ENCODE measurements around the gene MAP3K13. TPM values are rescaled to one million over a fixed set of nuclear protein-coding genes. Genes with fewer than 3 reads are reported as not detected.

The MAP3K13 gene
- total RNA-seq, 1 experiment from 2014 or later: 10.6 TPM

DNA sequence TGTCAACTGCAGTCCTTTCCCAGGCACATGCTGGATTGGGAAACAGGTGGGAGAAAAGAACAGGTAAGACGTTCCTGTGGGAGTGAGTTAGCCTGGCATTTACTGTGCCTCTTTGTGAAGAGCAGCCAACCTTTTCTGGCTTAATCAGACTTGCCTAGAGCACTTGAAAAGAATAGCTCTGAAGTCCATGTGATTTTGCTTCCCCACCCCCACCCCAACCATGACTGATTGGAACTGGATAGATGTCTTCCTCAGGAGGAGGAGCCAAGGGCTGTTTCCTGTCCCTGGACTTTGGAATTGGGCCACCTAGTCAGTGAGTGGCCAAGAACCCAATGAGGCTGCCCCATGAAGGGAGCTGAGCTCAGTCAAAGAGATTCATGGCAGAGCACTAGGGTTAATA lies 140.6 kb downstream of the MAP3K13 start:
- H3K9me3 Mint-ChIP-seq: no peaks in the 10 kb centered on the region
- TF ChIP-seq, protein P1, sequence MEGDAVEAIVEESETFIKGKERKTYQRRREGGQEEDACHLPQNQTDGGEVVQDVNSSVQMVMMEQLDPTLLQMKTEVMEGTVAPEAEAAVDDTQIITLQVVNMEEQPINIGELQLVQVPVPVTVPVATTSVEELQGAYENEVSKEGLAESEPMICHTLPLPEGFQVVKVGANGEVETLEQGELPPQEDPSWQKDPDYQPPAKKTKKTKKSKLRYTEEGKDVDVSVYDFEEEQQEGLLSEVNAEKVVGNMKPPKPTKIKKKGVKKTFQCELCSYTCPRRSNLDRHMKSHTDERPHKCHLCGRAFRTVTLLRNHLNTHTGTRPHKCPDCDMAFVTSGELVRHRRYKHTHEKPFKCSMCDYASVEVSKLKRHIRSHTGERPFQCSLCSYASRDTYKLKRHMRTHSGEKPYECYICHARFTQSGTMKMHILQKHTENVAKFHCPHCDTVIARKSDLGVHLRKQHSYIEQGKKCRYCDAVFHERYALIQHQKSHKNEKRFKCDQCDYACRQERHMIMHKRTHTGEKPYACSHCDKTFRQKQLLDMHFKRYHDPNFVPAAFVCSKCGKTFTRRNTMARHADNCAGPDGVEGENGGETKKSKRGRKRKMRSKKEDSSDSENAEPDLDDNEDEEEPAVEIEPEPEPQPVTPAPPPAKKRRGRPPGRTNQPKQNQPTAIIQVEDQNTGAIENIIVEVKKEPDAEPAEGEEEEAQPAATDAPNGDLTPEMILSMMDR (conservative IDR thresholded peaks at IDR 0.05): no peak
- Histone ChIP-seq H3K27ac (ENCODE audit: insufficient read length, low read depth, low read length) (no peak overlapping the region), H4K5ac (ENCODE audit: insufficient read length, low read depth, low read length) (no peak overlapping the region), H4K8ac (replicated peaks; ENCODE audit: insufficient read length, low read depth, low read length) (no peak overlapping the region), H3K18ac (ENCODE audit: insufficient read length, low read depth, low read length) (no peak overlapping the region), H3K23ac (ENCODE audit: insufficient read length, low read depth, low read length) (no peak overlapping the region), H2BK20ac (ENCODE audit: low read depth, low read length, poor library complexity, severe bottlenecking) (no peak overlapping the region), H3K4me1 (ENCODE audit: insufficient read depth, low read length) (peaks cover 2% of the 10 kb centered on the region; the same call in 1 of the 2 replicates), H2BK120ac (ENCODE audit: low read depth, low read length, poor library complexity, severe bottlenecking) (no peak overlapping the region), H4K20me1 (ENCODE audit: control insufficient read depth, insufficient read depth, insufficient read length) (no peaks in the 10 kb centered on the region), H2BK15ac (ENCODE audit: low read depth, low read length) (no peak overlapping the region), H3K4me2 (ENCODE audit: insufficient read depth, insufficient read length, low read length) (no peak overlapping the region), H3K79me1 (ENCODE audit: insufficient read depth, low read depth, low read length, poor library complexity, severe bottlenecking) (no peaks in the 10 kb centered on the region), H2BK5ac (ENCODE audit: insufficient read length, low read length) (no peak overlapping the region), H4K91ac (ENCODE audit: insufficient read length, low read depth, low read length) (no peak overlapping the region), H3K9ac (ENCODE audit: extremely low read depth, insufficient read length, low read length) (no peak overlapping the region), H2BK12ac (ENCODE audit: insufficient read length, low read depth, low read length) (no peak overlapping the region), H3K56ac (ENCODE audit: insufficient read length, low read depth, low read length) (no peak overlapping the region), H2AK5ac (ENCODE audit: insufficient read length, low read length) (no peak overlapping the region), H3T11ph (ENCODE audit: low read length) (no peak overlapping the region), H3K27me3 (ENCODE audit: insufficient read depth, low read length) (no peaks in the 10 kb centered on the region), H3K4ac (ENCODE audit: low read depth, low read length) (no peak overlapping the region), H3K23me2 (ENCODE audit: insufficient read length, low read depth, low read length, poor library complexity, severe bottlenecking) (peaks cover under 1% of the 10 kb centered on the region), H3K79me2 (ENCODE audit: insufficient read depth, low read length) (no peaks in the 10 kb centered on the region), H3K9me3 (ENCODE audit: control insufficient read depth, low read depth, low read length) (no peaks in the 10 kb centered on the region), H2AFZ (ENCODE audit: low read length) (no peak overlapping the region), H3K14ac (ENCODE audit: insufficient read depth, low read length) (no peak overlapping the region)
- peaks cover 5% of the 10 kb centered on the region in 2 experiments for H3K4me1 Mint-ChIP-seq
- WGBS (ENCODE audit: extremely low coverage, insufficient read length, low lambda C conversion rate): no CpG with 5 or more reads among the region's 1 CpG
- no peaks in the 10 kb centered on the region; a peak in 1 of 7 replicates for H3K36me3 Mint-ChIP-seq (ENCODE audit: insufficient read depth in 1 of 3, low read depth in 3 of 3)
- H3K27me3 Mint-ChIP-seq (ENCODE audit: low read depth): peaks cover 7% of the 10 kb centered on the region
- no peak overlapping the region for H3K4me3 Mint-ChIP-seq
- H3K27ac Mint-ChIP-seq: no peak overlapping the region; a peak in 1 of 7 replicates
- DNase-seq: no peak

All from H9 (cell line).